ENCODE results near the gene CRYGD. TPM values are rescaled to one million over a fixed set of nuclear protein-coding genes. Genes with fewer than 3 reads are reported as not detected.

CRYGD gene
- total and polyA plus RNA-seq, 2 of the 13 experiments (the other 11 are each of a cell fraction or from before 2014, with no cell fraction given): not detected

GRCh38 chr2:208135794-208136715 is 11.7 kb upstream of the CRYGD start (continued):
- TF ChIP-seq PAF1 (CRISPR knock-in tag; IDR thresholded peaks at IDR 0.05) (no peak), GATAD2A (CRISPR knock-in tag; IDR thresholded peaks at IDR 0.05) (peak; percentile 88), MXD4 (CRISPR knock-in tag; IDR thresholded peaks at IDR 0.05) (0 out of 2 replicates have a peak, but pooled peaks have one; percentile 37), KLF9 (CRISPR knock-in tag; IDR thresholded peaks at IDR 0.05; ENCODE audit: low read depth) (0 out of 2 replicates have a peak, but pooled peaks have one; percentile 39), ZNF639 (CRISPR knock-in tag; conservative IDR thresholded peaks at IDR 0.05) (no peak), ZNF772 (CRISPR knock-in tag; IDR thresholded peaks at IDR 0.05) (peak; percentile 60; the same call in 1 of the 2 replicates), FIP1L1 (IDR thresholded peaks at IDR 0.05; ENCODE audit: borderline replicate concordance, insufficient read depth, low read depth, low read length) (no peak), HNRNPK (IDR thresholded peaks at IDR 0.05; ENCODE audit: low read depth, low read length, poor library complexity, severe bottlenecking) (no peak), ZNF468 (CRISPR knock-in tag; IDR thresholded peaks at IDR 0.05) (no peak), ZNF264 (CRISPR knock-in tag; IDR thresholded peaks at IDR 0.05) (peak; percentile 81; the same call in 1 of the 2 replicates), KDM5B (CRISPR knock-in tag; IDR thresholded peaks at IDR 0.05; ENCODE audit: borderline replicate concordance) (no peak), KAT8 (CRISPR knock-in tag; IDR thresholded peaks at IDR 0.05) (peak; percentile 84), LCORL (IDR thresholded peaks at IDR 0.05) (no peak), LCORL (CRISPR knock-in tag; IDR thresholded peaks at IDR 0.05) (0 out of 2 replicates have a peak, but pooled peaks have one; percentile 39), BCL6 (CRISPR knock-in tag; IDR thresholded peaks at IDR 0.05) (peak; percentile 33; the same call in 1 of the 2 replicates), RBAK (CRISPR knock-in tag; IDR thresholded peaks at IDR 0.05) (no peak), AHR (CRISPR knock-in tag; IDR thresholded peaks at IDR 0.05) (no peak)
- TF ChIP-seq, protein P1, sequence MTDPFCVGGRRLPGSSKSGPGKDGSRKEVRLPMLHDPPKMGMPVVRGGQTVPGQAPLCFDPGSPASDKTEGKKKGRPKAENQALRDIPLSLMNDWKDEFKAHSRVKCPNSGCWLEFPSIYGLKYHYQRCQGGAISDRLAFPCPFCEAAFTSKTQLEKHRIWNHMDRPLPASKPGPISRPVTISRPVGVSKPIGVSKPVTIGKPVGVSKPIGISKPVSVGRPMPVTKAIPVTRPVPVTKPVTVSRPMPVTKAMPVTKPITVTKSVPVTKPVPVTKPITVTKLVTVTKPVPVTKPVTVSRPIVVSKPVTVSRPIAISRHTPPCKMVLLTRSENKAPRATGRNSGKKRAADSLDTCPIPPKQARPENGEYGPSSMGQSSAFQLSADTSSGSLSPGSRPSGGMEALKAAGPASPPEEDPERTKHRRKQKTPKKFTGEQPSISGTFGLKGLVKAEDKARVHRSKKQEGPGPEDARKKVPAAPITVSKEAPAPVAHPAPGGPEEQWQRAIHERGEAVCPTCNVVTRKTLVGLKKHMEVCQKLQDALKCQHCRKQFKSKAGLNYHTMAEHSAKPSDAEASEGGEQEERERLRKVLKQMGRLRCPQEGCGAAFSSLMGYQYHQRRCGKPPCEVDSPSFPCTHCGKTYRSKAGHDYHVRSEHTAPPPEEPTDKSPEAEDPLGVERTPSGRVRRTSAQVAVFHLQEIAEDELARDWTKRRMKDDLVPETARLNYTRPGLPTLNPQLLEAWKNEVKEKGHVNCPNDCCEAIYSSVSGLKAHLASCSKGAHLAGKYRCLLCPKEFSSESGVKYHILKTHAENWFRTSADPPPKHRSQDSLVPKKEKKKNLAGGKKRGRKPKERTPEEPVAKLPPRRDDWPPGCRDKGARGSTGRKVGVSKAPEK (CRISPR knock-in tag; IDR thresholded peaks at IDR 0.05; ENCODE audit: borderline replicate concordance): no peak
- TF ChIP-seq, protein P2, sequence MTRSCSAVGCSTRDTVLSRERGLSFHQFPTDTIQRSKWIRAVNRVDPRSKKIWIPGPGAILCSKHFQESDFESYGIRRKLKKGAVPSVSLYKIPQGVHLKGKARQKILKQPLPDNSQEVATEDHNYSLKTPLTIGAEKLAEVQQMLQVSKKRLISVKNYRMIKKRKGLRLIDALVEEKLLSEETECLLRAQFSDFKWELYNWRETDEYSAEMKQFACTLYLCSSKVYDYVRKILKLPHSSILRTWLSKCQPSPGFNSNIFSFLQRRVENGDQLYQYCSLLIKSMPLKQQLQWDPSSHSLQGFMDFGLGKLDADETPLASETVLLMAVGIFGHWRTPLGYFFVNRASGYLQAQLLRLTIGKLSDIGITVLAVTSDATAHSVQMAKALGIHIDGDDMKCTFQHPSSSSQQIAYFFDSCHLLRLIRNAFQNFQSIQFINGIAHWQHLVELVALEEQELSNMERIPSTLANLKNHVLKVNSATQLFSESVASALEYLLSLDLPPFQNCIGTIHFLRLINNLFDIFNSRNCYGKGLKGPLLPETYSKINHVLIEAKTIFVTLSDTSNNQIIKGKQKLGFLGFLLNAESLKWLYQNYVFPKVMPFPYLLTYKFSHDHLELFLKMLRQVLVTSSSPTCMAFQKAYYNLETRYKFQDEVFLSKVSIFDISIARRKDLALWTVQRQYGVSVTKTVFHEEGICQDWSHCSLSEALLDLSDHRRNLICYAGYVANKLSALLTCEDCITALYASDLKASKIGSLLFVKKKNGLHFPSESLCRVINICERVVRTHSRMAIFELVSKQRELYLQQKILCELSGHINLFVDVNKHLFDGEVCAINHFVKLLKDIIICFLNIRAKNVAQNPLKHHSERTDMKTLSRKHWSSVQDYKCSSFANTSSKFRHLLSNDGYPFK (CRISPR knock-in tag; IDR thresholded peaks at IDR 0.05; ENCODE audit: borderline replicate concordance): no peak
- TF ChIP-seq, protein P3, sequence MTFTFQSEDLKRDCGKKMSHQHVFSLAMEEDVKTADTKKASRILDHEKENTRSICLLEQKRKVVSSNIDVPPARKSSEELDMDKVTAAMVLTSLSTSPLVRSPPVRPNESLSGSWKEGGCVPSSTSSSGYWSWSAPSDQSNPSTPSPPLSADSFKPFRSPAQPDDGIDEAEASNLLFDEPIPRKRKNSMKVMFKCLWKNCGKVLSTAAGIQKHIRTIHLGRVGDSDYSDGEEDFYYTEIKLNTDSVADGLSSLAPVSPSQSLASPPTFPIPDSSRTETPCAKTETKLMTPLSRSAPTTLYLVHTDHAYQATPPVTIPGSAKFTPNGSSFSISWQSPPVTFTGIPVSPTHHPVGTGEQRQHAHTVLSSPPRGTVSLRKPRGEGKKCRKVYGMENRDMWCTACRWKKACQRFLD (CRISPR knock-in tag; IDR thresholded peaks at IDR 0.05; ENCODE audit: borderline replicate concordance): no peak

All from HepG2 (cell line).